ENCODE results near the gene ELL2.

ELL2 gene

DNA sequence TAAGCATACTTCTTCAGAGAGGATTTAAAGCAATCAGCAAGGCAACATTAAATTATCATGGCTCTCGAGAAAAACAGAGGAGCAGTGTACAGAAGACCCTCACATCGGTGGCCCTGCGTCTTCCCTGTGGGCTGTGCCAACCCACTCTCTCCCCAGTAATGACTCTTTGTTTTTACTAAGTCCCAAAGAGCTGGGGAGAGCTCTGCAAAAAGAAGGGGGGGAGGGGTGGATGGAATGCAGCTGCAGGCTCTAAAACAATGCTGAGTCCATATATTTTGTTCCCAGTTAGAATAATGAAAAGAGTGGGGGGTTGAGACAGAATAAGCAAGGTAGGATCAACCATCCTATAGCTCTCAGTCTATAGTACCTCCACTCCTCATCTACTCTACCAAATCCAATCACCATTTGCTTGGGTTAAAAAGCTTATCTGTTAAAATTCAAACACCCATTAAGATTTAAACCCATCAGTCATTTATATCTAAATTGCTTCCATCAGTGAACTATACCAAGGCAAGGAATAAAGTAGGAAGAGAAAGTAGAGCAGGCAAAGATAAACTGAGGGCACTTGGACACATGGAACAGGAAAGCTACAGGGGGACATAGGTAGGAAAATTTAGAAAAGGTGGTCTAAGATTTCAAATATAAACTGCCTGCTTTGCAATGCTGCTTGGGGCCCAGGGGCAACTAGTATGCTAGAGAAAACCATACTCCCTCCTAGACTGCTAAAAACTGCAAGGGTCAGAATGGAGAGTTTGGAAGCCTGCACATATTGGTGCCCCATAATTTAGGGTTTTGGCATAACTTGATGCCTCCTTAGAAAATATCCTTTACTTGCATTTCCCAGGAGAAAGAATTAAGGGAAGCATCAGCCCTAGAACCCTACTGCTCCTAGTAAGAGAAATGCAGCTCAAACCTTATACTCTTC, 20.6 kb downstream of the ELL2 start:
- no peak for DNase-seq
- Histone ChIP-seq H3K27ac (no peak overlapping the region), H3K36me3 (peaks cover 0 to 18% (median 3%) of the 10 kb centered on the region in 3 donors), H3K4me3 (no peak overlapping the region), H3K9me3 (no peaks in the 10 kb centered on the region), H3K27me3 (no peaks in the 10 kb centered on the region), H3K4me1 (peaks cover 0 to 99% (median 50%) of the 10 kb centered on the region in 4 donors)
- TF ChIP-seq, protein P1, sequence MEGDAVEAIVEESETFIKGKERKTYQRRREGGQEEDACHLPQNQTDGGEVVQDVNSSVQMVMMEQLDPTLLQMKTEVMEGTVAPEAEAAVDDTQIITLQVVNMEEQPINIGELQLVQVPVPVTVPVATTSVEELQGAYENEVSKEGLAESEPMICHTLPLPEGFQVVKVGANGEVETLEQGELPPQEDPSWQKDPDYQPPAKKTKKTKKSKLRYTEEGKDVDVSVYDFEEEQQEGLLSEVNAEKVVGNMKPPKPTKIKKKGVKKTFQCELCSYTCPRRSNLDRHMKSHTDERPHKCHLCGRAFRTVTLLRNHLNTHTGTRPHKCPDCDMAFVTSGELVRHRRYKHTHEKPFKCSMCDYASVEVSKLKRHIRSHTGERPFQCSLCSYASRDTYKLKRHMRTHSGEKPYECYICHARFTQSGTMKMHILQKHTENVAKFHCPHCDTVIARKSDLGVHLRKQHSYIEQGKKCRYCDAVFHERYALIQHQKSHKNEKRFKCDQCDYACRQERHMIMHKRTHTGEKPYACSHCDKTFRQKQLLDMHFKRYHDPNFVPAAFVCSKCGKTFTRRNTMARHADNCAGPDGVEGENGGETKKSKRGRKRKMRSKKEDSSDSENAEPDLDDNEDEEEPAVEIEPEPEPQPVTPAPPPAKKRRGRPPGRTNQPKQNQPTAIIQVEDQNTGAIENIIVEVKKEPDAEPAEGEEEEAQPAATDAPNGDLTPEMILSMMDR (IDR thresholded peaks at IDR 0.05): no peak
- intact Hi-C loops (cut with DNase I; ENCODE audit: low total_unique reads): no loop called here

DNA sequence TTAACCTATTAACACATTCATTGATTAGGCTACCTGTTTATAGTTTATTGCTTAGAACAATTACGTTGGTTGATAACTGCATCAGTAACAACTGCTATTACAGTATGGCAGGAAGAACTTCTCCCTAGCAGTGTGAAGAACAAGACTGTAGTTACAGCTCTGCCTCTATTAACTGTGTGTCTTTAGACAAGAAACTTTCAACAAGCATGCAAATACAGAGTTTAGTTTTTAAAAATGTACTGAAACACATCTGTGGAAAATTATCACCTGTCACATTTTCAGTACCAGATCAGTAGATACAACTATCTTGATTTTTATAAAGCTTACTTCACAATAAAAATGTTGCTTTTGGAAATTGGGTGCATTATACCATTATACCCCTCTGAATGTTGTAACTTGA, 22.2 kb downstream of the ELL2 start:
- Histone ChIP-seq H3K9me3 (no peaks in the 10 kb centered on the region), H3K27ac (no peak overlapping the region), H3K4me1 (peaks cover 0 to 99% (median 45%) of the 10 kb centered on the region in 4 donors), H3K4me3 (no peak overlapping the region), H3K27me3 (no peaks in the 10 kb centered on the region), H3K36me3 (peaks cover 0 to 18% (median 3%) of the 10 kb centered on the region in 3 donors)
- DNase-seq: no peak
- TF ChIP-seq, protein P1 (IDR thresholded peaks at IDR 0.05): no peak
- intact Hi-C loops (cut with DNase I; ENCODE audit: low total_unique reads): no loop called here

DNA sequence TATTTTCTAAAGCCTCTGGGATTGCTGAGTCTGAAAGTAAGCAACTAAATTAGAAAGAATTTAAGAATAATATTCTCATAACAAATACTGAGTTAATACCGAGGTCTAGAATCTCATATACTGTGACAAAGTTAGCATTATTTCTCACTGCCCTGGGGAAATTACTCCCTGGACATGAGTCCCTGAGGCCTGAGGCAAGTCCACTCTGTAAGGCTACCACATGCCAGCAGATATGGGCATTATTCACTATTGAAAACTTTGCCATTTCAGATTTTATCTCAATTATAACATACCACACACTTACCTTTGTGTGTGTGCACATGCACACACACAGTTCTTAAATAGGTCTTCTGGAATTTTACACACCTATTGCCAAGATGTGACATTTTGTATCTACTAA, 22.9 kb downstream of the ELL2 start:
- Histone ChIP-seq H3K4me3 (no peak overlapping the region), H3K9me3 (no peaks in the 10 kb centered on the region), H3K4me1 (peaks cover 0 to 99% (median 42%) of the 10 kb centered on the region in 4 donors), H3K27me3 (no peaks in the 10 kb centered on the region), H3K36me3 (peaks cover 0 to 18% (median 3%) of the 10 kb centered on the region in 3 donors), H3K27ac (no peak overlapping the region)
- TF ChIP-seq, protein P1 (IDR thresholded peaks at IDR 0.05): no peak
- intact Hi-C loops (cut with DNase I; ENCODE audit: low total_unique reads): no loop called here
- no peak for DNase-seq

DNA sequence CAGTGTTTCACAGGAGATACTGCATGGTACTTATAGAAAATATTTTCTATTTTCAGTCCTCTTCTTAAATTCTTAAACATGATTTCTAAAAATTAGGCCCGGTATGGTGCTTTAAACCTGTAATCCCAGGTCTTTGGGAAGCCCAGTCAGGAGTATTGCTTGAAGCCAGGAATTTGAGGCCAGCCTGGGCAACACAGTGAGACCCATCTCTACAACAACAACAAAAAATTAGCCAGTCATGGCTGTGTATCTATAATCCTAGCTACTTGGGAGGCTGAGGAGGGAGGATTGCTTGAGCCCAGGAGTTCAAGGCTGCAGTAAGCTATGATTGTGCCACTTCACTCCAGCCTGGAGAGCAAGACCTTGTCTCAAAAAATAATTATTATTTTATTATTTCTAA, 23.3 kb downstream of the ELL2 start:
- H3K27ac ChIP-seq: no peak overlapping the region
- no peaks in the 10 kb centered on the region for H3K27me3 ChIP-seq
- DNase-seq: no peak
- peaks cover 0 to 98% (median 38%) of the 10 kb centered on the region in 4 donors for H3K4me1 ChIP-seq
- TF ChIP-seq, protein P1 (IDR thresholded peaks at IDR 0.05): no peak
- no peak overlapping the region for H3K4me3 ChIP-seq
- H3K9me3 ChIP-seq: no peaks in the 10 kb centered on the region
- H3K36me3 ChIP-seq: peaks cover 0 to 18% (median 3%) of the 10 kb centered on the region in 3 donors
- intact Hi-C loops (cut with DNase I; ENCODE audit: low total_unique reads): no loop called here

DNA sequence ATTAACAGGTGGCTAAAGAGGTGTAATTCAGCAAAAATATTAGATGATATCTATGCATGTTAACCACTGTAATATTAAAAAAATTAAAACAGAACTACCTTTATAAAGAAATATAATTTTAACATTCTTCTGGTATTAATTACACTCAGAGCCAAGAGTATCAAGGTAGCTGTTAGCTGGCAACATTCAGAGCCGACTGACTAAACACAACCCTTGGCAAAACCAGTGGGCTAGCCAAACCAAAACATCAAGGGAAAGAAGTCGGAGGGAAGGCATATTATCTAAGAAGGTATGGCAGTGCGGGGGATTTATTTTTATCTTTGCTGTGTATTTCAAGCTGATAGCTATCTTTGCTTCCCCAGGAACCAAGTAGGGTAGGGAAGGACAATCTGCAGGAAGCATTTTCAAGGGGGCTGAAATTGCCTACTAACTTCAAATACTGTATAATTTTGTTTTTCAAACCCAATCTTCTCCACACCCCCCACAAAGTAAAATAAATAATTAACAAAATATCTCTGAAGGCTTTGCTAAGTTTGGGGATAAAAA, 24.0 kb downstream of the ELL2 start:
- Histone ChIP-seq H3K36me3 (peaks cover 0 to 18% (median 3%) of the 10 kb centered on the region in 3 donors), H3K27me3 (no peaks in the 10 kb centered on the region), H3K4me3 (no peak overlapping the region), H3K4me1 (peaks cover 0 to 98% (median 37%) of the 10 kb centered on the region in 4 donors), H3K9me3 (no peaks in the 10 kb centered on the region), H3K27ac (no peak overlapping the region)
- intact Hi-C loops (cut with DNase I; ENCODE audit: low total_unique reads): no loop called here
- TF ChIP-seq, protein P1 (IDR thresholded peaks at IDR 0.05): no peak
- DNase-seq: no peak

Data from tibial artery (tissue), 4 donors.